ENCODE measurements around the gene GNG7.
"Not testable (repeated sequence)": the region's sequence is repeated elsewhere in the genome, so short reads cannot be mapped to it uniquely, and the experiment has no call there.

Gene GNG7

DNA sequence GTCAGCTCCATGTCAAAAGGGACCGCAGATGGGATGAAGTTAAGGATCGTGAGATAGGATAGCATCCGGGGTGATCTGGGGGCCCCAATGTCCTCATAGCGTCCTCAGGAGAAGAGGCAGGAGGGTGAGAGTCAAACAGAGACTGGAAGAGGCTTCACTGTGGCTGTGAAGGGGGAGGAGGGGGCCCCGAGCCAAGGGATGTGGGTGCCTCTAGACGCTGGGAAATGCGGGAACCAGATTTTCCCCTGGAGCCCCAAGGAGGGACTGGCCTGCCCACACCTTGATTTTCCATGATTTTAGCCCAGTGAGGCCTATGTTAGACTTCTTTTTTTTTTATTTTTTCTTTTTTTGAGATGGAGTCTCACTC lies 61.2 kb downstream of the GNG7 start:
- DNase-seq (ENCODE audit: low read depth), result no peak

DNA sequence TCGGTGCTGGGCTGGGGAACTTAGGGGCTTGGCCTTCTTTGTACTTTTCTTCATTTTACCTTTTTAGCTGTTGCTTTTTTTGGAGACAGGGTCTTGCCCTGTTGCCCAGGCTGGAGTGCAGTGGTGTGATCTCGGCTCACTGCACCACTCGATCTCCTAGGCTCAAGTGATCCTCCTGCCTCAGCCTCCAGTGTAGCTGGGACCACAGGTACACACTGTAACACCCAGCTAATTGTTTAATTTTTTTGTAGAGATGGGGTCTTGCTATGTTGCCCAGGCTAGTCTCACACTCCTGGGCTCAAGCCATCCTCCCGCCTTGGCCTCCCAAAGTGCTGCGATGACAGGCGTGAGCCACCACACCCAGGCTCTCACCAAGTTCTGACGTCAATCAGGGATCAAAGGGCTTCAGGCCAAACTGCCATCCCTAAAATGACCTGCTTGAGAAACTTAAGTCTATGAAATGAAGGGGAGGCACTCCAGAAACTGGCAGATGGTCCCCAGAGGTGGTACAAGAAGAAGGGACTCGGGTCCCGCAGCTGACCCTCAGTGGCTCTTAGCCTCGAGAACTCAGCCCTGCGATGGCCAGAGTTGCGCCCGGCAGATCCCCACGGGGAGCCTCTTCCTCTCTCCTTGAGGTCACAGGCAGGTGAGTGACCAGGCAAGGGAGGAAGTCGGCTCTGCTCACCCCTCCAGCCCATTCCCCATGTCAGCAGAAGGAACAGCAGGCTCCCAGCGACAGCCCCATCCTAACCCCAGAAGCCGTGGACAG lies 61.7 kb downstream of the GNG7 start:
- DNase-seq (ENCODE audit: low read depth), result no peak

DNA sequence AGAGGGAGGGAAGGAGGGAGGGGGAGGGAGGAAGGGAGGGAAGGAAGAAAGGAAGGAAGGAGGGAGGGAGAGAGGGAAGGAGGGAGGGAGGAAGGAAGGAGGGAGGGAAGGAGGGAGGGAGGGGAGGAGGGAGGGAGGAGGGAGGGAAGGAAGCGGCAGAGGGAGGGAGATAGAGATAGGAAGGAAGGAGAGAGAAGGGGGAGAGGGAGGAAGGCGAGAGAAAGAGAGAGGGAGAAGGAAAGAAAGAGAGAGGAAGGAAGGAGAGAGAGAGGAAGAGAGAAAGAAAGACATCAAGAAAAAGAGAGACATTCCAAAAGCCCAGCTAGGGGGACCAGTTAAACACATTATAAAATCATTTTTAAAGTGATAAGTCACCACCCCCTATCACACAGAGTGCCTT lies 62.5 kb downstream of the GNG7 start:
- DNase-seq (ENCODE audit: low read depth), result no peak

DNA sequence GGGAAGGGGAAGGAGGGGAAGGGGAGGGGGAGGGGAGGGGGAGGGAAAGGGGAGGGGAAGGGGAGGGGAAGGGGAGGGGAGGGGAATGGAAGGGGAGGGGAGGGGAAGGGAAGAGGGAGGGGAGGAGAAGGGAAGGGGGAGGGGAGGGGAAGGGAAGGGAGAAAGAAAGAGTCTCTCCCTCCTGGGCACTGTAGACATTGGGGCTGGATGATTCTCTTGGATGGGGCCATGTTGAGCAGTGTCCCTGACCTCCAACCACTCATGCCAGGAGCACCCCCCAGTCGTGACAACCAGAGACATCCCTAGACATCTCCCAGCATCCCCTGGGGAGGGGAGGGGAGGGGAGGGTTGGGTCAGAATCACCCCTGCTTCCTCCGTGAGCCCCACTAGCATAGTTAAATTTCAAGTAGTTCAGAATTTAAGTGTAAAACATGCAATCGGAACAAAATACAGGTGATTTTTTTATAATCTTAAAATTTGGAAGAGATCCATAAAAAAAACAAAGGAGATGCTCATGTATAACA lies 64.0 kb downstream of the GNG7 start:
- no peak for DNase-seq (ENCODE audit: low read depth)

DNA sequence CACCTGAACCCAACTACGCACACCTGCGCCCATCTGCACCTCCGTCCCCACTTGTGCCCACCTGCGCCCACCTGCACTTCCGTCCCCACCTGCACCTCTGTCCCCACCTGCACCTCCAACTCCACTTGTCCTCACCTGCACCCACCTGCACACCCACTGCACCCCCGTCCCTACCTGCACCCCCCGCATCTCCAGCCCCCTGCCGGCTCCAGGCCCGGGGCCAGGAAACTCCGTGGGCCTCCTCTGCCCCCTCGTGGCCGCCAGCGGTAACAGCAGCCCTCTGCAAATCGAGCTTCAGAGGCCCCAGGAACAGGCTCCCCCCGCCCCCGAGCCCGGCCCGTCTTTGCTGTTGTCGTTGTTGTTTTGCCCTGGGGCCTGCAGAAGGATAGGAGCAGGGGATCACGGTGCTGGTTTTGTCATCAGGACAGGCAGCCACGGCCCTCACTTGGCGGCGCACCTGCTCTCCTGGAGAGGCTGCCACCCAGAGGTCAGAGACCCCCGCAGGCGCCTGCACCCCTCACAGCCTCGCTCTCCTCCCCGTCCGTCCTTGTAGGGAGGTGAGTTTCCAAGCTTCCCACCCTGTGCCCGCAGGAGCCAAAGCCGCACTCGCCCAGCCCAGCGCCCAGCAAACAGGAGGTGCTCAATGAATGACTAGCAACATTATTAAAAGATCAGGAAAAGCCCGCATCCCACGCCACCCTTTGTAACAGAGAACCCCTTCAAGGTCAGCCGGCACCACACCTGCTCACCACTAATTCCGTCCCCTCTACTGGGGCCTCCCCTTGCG lies 65.4 kb downstream of the GNG7 start:
- peak; percentile 6 for DNase-seq (ENCODE audit: low read depth)

DNA sequence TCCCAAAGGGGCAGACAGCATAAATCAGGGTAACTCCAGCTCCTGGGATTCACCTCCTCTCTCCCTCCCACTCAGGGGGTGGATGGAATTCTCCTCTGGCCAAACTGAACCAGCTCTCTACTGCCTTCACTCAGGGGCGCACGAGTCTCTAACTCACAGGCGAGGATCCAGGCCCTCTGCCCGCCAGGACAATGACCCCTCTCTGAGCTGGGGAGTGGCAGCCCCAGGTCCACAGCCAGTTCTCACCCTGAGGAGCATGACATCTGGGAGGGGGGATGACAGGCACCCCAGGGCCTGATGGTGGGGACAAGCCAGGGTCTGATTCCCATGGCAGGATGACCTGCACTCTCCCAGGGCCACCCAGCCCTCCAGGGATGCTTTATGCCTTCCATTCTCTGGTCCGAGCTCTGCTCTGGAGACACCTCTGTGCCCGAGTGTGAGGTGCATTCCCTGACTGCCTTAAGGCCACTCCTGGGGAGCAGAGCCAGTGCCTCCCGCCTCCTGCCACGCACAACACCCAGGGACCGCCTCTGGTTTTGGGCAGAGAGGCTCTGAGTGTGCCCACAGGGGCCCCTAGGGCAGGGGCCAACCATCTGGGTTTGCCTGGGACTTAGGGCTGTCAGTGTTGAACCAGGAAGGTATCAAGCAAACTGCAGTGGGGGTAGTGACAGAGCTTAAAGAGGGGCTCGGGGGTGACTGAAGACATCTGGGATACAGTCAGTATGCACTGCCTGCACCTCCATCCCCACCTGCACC lies 66.2 kb downstream of the GNG7 start:
- no peak for DNase-seq (ENCODE audit: low read depth)

DNA sequence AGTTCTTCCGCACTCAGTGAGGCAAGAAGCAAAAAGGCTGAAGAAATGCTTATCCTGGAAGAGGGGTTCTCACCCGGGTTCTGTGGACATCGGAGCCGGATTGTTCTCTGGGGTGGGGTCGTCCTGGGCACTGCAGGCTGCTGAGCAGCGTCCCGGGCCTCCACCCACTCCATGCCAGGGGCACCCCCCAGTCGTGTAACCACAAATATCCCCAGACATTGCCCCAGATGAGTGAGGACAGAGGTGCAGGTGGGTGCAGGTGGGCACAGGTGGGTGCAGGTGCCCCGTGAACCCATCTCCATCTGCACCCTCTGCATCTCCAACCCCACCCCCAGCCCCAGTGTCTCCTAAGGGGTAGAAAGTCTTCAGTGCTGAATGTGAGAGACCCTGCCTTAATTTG lies 67.5 kb downstream of the GNG7 start:
- no peak for DNase-seq (ENCODE audit: low read depth)

DNA sequence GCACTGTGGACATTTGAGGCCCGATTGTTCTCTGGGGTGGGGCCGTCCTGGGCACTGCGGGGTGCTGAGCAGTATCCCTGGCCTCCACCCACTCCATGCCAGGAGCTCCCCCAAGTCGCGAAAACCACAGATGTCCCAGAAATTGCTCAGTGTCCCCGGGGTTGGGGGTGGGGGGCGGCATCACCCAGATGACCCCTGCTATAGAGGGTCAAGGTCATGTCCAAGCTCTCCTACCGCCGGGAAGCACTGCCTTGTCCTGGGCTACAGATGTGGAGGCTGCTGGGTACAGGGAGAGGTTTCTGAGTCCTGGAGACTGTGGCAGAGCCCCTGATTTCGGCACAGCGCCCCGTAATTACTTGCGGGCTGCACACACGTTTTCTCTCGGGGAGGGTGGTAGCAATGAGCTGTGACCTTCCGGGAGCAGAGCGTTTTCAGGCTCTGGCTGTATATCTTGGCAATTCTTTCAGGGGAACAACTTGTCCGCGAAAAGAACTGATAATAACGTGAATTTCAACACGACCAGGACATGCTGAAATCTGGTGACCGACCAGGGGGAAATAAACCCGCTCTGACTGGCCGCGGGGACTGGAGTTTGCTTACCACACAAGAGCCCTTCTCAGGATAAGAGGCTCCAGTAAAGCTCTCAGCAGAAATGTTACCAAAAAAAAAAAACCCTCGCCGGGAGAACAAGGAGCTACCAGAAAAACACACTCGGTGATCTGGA lies 68.1 kb downstream of the GNG7 start:
- DNase-seq (ENCODE audit: low read depth), result no peak

DNA sequence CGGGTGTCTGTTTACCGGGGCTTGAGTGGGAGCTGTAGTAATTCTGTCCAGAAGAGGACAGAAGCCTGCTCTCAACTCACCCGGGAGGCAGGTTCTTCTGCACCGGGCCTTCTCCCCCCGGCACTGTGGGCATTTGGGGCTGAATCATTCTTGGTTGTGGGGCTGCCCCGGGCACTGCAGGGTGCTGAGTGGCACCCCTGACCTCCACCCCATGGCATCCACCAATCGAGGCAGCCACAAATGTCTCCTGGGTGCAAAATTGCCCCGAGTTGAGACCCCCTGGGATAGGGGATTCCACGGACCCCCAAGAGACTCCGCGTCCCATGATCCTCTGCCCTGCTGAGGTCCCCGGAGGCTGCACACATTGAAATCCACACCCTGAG lies 68.8 kb downstream of the GNG7 start:
- no peak for DNase-seq (ENCODE audit: low read depth)

DNA sequence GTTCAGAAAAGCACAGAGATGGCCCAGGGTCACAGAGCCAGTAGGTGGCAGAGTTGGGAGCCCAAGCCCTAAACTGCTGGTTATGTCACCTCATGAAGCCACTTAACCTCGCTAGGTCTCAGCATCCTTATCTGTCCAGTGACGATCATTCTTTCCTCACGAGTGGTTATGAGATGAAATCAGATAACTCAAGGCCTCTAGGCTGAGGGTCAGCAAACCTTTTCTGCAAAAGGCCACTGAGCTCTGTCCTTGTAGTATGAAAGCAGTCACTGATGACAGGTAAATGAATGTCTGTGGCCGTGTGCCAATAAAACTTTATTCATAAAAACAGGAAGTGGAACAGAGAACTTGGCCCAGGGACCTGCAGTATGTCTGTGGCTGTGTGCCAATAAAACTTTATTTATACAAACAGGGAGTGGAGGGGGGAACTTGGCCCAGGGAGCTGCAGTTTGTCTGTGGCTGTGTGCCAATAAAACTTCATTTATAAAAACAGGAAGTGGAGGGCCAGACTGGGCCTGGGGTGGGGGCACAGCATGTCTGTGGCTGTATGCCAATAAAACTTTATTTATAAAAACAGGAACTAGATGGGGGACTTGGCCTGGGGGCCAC lies 71.2 kb downstream of the GNG7 start:
- no peak for DNase-seq (ENCODE audit: low read depth)

DNA sequence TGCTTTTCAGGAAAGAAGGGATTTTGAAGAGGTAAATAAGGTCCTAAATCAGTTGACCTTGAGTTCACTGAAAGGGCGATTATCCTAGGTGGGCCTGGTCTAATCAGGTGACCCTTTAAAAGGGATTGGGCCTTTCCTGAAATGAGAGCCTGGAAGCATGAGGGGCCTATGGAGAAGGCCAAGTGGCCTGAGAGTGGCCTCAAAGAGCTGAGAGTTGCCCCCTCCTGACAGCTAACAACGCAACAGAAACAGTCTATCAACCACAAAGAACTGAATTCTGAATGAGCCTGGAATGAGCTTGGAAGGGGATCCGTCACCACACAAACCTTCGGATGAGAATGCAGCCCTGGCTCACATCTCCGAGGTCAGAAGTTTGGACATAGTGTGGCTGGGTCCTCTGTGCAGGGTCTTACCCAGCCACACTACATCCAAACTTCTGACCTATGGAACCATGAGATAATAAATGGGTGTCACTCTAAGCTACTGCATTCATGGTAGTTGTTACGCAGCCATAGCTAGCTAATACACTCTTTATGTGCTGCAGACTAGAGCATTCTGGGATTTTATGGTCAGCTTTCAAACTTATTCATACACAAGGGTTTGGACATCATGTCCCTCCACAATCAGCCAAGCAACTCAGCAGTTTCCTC lies 72.0 kb downstream of the GNG7 start:
- no peak for DNase-seq (ENCODE audit: low read depth)

DNA sequence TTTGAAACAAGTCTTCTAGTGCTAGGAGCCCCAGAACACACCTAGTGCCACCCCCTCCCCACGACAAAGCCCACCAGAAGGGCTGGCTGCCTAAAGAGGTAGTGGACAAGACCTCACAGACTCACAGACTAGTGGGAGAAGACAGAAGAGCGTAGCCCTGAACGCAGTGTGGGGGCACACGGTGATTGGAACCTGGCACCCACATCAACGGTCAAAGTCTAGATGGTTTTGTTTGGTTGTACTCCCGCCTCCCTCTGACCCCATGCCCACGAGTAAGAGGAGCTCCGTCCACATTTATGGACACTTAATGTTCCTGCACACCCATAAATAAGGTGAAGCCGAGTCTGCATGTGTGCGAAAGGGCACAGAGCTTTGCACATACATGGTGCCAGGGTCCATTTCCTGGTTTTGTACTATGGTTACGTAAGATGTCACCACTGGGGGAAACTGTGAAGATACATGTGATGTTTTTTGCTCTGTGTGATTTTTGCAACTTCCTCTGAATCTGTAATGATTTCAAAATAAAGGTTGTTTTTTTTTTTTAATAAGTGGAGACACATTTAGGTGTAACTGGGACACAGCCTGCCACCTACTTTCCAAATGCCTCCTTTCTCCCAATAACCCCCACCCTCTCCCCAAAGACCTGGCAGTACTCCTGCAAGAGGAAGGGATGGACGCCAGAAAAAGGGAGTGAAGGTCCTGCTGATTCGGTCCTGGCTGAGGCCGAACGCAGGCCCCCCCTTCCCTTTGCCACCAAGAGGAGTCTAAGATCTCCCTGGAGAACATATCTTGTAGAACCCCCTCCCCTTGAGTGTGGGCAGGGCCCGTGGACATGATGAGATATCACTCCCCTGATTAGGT lies 72.8 kb downstream of the GNG7 start:
- no peak for DNase-seq (ENCODE audit: low read depth)

DNA sequence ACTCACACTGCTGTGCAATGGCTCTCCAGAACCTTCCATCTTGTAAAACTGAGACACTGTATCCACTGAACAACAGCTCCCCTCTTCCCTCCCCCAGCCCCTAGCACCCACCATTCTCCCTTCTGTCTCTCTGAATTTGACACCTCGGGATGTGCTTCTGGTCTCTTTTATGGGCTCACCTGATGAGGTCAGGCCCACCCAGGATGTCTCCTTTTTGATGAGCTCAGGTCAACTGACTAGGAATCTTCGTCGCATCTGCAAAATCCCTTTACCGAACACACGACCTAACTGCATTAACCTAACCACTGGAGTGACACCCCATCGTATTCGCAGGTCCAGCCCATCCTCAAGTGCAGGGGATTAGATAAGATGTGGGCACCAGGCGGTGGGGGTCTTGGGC lies 73.9 kb downstream of the GNG7 start:
- DNase-seq (ENCODE audit: low read depth), result no peak

DNA sequence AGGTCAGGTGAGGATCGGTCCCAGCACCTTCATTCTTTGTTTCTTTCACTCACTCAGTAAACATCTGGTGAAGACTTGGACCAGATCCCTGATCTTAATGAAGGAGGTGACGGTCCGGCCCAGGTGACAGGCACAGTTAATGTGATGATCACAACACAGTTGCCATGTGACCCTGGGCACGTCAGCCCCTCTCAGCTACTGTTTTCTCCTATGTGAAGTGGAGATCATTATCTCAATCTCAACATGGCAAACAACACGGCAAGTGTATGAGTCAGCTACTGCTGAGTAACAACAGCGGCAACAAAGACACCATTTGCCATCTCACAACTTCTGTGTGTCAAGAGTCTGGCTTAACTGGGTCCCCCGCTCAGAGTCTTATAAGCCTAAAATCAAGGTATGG lies 74.6 kb downstream of the GNG7 start:
- no peak for DNase-seq (ENCODE audit: low read depth)

DNA sequence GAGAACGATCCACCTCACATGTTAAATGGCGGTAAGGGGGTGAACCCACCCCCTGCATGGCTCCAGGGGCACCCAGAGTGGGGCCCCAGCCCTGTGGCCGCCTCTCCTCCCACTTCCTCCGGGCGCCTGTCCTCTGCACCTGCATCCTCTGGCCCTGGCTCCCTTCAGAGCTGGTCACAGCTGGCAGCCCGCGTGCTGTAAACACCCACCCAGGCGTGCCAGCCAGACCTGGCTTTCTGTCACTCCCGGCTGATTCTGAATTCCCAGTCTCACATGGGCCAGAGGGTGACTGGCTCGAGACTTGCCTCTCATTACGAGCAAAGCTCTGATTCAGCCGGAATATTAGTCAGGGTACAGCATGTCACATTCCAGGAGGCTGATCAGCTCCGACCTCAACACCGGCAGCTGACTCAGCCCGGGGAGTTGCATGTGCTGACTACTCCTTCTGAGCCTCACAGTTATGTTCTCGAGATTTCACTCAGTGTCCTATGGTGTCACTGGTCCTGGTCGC lies 75.1 kb downstream of the GNG7 start:
- peak; percentile 91 for DNase-seq (ENCODE audit: low read depth)

DNA sequence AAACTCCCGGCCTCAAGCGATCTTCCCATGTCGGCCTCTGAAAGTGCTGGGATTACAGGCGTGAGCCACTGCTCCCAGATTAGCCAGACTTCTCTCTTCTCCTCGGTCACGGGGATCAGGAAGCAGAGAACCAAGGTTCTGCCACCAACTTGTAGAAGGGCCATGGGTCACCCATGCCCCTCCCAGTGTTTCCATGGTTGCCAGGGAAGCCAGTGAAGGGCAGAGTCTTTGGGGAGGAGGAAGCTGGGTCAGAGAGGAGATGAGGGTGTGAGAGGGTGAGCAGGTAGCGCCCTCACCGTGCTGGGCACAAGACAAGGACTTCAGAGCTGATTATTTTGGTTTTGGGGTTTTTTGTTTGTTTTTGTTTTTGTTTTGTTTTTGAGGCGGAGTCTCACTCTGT lies 77.1 kb downstream of the GNG7 start:
- no peak for DNase-seq (ENCODE audit: low read depth)

DNA sequence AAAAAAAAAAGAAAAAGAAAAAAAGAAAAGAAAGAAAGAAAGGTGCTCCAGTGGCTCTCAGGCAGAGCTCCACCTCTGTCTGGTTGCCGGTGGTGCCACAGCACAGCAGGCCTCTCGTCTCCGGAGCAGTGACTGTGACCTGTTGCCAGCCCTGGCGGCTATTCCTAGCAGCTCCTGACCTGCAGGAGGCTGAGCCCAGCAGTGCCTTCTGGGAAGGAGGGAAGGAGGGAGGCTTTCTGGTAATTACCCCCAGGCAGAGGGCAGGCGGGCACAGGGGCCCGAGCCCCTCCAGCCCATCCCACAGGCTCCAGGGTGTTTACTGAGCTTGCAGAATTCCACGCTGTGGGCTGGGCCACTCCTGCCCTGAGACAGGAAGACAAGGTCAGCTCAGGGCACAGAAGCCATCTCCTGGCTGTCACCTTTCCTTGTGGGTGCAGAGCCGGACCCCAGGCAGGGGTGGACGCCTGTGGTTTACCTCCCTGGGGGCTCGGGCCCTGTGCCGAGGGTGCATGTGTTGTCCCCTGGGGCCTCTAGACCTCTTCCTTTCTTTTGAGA lies 77.9 kb downstream of the GNG7 start:
- no peak for DNase-seq (ENCODE audit: low read depth)

DNA sequence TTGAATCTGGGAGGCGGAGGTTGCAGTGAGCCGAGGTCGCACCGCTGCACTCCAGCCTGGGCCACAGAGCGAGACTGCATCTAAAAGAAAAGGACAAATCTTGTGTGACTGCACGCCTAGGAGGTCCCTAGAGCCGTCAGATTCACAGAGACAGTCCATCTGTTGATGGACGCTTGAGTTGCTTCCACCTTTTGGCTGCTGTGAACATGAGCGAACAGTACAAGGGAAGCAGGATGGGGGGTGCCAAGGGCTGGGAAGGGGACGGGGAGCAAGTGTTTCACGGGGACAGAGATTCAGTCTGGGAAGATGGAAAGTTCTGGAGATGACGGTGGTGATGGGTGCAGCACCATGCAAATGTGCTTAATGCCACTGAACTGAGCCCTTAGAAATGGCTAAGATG lies 78.7 kb downstream of the GNG7 start:
- no peak for DNase-seq (ENCODE audit: low read depth)

DNA sequence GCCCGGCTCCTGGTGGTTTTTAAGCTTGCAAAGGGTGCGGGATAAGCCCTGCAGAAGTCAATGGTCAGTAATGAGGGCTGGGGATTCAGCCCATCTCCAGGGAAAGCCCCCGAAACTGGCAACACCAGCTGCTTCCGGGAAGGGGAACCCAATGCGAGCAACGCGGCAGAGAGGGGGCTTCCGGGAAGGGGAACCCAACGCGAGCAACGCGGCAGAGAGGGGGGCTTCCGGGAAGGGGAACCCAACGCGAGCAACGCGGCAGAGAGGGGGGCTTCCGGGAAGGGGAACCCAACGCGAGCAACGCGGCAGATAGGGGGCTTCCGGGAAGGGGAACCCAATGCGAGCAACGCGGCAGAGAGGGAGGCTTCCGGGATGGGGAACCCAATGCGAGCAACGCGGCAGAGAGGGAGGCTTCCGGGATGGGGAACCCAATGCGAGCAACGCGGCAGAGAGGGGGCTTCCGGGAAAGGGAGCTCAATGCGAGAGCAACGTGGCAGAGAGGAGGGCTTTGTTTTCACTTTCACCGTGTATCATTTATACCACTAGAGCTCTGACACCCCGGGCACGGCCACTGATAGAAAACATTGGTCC lies 80.0 kb downstream of the GNG7 start:
- not testable (repeated sequence) for DNase-seq (ENCODE audit: low read depth)

All from fibroblast of the conjunctiva (primary cell).